GM18909 (cell line): ENCODE results near the gene ACVR2A.

ENCODE experiments used
- ATAC-seq: cut with Tn5 transposase; IDR thresholded peaks from one replicate; pipeline ENCODE4 v1.9.1; 2021; ENCODE audit warnings: mild to moderate bottlenecking; ENCODE audit not compliant: unreplicated experiment, poor library complexity

Gene ACVR2A

DNA sequence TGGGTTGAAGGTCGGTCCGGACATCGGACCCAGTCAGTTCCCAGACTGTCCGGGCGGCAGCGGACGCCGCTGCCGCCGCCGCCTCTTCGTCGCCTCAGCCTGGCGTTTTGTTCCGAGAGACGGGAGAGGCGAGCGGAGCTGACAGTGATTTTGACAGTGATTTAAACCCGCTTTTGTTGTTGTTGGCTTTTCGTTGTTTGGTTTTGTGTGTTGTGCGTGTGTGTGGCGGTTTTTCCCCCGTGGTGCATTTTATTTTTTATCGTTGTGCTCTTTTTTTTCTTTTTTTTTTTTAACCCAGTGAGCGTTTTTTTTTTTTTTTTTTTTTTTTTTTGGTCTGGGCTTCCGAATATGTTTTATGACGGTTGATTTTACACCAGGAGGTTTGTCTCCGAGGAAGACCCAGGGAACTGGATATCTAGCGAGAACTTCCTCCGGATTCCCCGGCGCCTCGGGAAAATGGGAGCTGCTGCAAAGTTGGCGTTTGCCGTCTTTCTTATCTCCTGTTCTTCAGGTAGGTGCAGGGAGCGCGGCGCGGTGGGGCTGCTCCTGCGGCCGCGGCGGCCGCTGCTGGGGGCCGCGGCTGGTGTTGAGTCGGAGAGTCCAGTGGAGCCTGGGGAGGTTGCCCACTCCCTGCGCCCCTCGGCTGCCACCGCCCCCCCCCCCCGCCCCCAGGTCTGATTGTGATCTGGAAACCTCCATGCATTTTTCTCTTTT, at the start of gene ACVR2A:
Gene ACVR2A (plus strand): TSS at position 333 of the 714 bp plus-strand sequence. CDS start 124 bp downstream, at position 457.
- peak; percentile 33 for ATAC-seq

DNA sequence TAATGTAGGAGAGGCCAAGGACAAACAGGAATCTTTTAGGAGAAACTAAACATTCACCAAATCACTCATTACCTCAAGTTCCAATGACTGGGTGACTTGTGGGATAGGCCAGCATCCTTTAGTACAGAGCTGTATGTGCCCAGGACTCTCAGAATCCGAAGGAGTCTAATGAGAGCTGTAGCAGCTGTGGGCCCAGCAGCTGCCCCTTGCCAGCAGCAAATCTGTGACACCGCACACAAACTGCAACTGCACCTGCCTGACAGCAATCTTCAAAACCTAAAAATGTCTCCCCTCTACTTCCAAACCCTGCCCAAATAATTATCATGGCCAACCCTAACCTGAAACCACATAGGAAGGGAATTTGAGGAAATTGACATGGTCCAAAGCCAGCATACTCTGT, 44.5 kb upstream of the ACVR2A start:
- no peak for ATAC-seq

DNA sequence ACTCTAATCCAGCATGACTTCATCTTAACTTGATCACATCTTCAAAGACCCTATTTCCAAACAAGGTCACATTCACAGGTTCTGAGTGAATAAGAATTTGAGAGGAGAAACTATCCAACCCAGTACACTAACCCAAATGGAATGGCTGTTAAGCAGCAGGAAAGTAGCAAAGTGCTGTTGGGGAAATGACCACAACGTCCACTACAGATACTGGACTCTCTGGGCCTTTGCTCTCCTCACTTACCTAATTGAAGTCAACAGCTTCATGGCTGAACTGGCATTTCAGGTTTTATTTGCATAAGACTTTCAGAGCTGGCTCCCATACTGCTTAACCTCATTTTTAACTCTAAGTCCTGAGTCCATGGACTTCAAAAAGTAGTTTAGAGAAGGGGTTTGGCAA, 38.0 kb upstream of the ACVR2A start:
- no peak for ATAC-seq

DNA sequence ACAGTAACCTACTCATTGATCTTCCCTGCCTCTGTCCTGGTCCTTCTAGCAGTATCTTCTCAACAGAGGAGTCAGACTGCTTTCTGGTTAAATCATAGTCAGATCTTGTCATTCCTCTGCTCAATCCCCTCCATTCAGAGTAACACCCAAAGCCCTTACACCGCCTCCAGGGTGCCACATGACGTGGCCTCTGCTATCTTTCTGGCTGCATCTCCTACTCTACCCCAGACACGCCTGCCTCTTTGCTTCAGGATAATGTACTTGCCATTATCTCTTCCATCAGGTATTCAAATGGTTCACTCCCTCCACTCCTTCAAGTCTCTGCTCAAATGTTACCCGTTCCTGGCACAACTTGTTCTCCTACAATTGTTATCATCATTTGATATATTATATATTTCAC, 36.3 kb upstream of the ACVR2A start:
- no peak for ATAC-seq

DNA sequence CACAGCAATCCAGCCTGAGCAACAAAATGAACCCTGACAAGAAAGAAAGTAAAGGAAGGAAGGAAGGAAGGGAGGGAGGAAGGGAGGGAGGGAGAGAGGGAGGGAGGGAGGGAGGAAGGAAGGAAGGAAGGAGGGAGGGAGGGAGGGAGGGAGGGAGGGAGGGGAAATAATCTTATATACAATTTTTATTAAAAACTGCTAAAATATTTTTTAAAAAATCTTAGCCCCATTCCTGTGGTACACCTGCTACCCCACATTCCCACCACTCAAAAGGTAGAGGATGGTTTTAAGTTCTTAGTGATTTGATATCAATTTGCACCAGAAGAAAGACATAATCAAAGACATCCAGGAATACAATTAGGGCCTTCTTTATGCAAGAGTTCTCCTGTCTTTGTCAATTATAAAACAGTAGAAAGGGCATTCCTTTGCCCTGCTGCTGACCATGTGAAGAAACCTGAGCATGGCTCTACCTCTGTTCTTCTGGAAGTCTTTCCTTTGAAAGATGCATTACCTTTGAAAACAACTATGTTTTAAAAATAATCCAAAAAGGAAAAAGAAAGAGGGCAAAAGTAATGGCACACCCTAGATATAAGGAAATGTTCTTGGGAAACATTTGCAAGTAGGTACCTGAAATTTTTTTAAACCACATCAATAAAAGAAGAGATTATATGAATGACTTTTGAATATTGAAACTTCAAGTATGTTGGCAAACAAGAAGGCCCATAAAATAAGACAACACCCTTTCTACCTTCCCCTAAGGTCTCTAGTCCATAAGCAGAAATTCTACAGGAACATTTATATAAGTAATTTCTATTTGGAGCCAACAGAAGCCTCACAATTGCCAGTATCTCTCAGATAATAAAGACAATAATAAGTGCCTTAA, 33.7 kb upstream of the ACVR2A start:
- no peak for ATAC-seq

DNA sequence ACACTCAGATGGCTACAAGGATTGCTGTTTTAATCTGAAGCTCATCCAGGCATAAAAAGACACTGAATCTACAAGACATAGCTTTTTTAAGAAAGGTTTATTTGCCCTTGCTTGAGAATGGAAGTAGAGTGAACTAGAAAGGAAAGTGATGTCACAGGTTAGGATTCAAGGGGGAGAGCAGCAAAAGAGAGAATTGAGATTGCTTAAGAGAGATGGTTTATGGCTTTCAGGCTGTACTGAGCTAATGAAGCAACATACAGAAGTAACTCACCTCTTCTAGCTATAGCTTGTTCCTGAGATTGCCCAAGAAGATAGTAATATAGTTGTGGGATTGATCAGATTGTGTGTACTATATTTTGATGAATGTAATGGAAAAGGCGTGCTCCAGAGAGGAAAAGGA, 26.1 kb upstream of the ACVR2A start:
- no peak for ATAC-seq

DNA sequence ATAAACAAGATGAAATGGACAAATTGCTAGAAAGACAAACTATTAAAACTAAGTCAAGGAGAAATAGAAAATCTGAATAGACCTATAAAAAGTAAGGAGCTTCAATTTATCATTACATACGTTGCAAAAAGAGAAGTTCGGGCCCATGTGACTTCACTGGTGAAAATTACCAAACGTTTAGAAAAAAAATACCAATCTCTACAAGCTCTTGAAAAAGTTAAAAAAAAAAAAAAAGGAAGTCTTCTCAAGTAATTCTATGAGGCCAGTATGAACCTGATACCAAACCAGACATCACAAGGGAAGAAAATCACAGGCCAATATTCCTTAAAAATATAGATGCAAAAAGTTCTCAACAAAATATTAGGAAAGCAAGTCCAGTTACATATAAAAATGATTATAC, 20.2 kb upstream of the ACVR2A start:
- ATAC-seq, result no peak

DNA sequence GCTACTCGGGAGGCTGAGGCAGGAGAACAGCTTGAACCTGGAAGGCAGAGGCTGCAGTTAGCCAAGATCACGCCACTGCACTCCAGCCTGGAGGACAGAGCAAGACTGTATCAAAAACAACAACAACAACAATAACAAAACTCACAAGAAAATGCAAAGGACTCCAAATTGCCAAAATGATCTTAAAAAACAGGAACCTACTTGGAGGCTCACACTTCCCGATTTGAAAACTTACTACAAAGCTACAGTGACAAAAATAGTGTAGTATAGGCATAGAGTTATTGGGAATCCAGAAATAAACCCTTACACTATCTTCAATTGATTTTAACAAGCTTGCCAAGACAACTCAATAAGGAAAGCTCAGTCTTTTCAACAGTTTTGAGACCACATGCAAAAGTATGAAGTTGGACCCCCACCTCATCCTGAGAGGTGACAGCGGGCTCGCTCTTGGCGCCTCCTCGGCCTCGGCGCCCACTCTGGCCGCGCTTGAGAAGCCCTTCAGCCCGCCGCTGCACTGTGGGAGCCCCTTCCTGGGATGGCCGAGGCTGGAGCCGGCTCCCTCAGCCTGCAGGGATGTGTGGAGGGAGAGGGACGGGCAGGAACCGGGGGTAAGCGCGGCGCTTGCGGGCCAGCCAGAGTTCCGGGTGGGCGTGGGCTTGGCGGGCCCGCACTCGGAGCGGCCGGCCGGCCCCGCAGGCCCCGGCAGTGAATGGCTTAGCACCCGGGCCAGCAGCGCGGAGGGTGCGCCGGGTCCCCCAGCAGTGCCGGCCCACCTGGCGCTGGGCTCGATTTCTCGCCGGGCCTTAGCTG, 18.3 kb upstream of the ACVR2A start:
- ATAC-seq, result no peak

DNA sequence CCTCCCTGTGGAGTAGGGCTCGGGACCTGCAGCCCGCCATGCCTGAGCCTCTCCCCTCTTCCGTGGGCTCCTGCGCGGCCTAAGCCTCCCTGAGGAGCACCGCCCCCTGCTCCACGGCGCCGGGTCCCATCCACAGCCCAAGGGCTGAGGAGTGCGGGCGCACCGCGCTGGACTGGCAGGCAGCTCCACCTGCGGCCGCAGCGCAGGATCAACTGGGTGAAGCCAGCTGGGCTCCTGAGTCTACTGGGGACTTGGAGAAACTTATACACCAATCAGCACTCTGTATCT, 17.8 kb upstream of the ACVR2A start:
- ATAC-seq, result no peak

DNA sequence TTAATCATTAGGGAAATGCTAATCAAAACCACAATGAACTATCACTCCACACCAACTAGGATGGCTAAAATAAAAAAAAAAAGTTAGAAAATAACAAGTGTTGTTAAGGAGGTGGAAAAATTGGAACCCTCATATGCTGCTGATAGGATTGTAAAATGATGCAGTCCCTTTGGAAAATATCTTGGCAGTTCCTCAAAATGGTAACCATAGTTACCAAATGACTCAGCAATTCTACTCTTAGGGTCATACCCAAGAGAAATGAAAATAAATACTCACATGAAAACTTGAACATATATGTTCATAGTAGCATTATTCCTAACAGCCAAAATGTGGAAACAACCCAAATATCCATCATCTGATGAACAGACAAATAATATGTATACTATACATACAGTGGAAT, 15.7 kb upstream of the ACVR2A start:
- ATAC-seq, result no peak

DNA sequence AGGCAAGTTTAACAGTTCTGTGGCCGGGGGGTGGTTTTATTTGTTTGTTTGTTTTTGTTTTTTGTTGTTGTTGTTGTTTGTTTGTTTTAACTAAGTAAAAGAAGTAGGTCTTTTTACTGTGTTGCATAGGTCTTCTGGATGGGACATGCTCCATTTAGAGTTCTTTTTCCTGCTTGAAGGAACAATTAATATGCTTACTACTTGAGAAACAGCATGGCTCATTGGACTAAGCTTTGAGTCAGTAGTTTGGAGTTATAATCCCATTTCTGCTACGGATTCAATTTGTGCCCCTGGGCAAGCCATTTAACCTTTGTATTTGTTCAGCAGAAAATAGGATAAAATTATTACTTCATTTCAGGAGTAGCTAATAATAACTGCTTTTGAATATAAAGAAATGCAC, 8.7 kb upstream of the ACVR2A start:
- no peak for ATAC-seq

DNA sequence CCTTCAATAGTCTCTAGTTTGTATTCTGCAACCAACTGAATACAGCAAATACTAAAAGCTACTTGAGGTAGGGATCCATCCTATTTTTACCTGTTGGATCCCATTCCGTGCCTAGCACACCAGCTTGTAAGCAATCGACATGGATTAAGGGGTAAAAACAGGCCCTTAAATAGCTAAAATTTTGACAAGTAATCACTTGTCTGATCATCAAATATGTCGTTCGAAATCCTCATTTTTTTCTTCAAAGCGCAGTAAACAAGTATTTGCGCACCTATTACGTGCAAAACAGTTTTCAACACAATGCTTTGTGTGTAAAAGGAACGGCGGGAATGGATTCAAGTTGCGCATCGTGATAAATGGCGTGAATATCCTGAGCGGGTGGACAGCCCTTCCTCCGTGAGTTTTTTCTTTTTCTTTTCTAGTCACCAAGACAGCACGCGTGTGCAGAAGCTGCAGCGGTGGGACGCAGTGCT, 1.4 kb upstream of the ACVR2A start:
- ATAC-seq, result no peak

DNA sequence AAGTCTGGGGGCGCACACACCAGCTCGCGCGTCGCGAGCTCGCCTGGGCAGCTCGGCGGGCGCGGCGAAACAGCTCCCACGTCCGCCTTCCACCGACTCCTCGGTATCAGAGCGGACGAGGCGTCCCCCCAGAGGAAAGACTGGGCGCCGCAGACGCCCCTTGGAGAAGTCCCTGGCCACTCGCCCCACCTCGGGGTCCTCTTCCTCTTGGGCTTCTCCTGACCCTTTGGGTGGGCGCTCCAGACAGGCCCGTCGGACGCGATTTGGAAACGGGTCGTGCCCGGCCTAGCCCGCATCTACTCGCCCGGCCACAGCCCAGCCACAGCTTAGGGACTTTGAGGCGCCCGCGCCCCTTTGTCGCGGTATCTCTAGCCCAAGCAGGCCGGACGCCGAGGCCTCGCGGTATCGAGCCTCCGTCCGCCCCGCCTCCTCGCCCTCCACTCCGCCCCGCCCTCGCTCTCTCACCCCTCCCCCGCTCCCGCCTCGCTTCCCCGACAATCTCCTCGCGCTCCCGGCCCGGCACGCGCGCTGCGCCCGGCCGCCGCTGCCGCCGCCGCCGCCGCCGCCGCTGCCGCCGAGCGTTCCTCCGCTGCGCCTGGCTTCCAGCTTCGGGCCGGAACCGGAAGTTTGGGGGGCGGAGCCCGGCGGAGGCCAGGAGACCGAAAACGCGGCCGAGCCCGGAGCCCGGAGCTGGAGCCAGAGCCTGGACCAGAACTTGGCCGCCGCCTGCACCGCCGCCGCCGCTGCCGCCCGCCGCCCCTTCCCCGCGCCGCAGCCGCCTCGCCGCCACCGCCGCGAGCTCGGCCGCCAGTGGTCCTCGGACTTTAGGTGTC, 749 bp upstream of the ACVR2A start:
- ATAC-seq, result peak; percentile 86

DNA sequence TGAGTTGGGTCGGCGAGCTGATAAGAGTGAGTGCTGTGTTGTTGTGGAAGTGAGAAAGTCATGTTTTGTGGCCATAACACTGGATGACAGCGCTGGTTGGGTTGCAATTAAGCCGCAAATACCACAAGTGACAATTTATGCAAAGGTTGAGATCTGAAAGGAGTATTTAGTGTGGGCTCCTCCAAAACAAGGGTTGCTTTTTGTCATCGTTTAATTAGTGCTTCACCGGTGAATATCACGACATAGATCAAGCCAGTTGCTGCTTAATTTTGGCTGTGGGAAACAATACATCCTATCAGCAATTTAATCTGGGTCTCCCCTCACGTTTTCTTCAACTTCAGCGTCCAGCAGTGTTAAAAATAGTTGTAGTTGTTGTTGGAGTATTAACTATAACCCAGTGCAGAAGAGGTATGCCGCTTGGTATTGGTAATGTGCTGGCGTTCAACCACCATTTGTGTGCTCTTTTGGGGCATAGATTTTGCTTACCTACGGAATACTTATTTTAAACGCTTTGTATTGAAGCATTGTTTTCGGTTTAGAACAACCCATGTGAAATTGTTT, 662 bp downstream of the ACVR2A start:
- peak; percentile 56 for ATAC-seq

DNA sequence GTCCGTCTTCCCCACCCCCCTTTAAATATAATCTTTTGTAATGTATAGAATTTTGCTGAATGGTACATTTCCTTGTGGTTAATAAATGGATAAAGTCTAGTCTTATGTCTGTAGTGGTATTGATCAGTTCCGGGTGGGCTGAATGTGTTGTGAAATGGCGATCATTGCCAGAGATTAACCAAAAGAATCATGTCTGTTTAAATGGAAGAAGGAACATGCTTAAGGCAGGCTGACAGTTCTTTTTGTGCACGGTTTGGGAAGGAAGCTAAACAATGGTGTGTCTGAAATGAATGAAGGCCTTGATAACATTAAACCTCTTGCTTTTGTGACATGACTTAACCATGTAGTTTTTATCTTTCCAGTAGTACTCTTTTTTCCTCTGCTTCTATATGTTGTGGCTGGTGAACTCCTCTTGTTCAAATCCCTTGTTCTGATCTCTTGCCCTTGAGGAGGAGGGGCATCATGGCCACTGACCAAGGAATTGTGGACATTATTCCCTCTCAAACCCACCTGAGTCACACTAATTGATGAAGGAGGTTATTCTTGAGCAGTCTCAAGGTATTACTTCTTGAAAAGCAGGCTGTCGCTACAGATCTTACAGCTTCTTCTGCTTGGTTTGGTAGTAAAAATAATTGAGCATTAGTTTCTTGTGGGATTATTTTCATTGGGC, 1.7 kb downstream of the ACVR2A start:
- ATAC-seq, result no peak

DNA sequence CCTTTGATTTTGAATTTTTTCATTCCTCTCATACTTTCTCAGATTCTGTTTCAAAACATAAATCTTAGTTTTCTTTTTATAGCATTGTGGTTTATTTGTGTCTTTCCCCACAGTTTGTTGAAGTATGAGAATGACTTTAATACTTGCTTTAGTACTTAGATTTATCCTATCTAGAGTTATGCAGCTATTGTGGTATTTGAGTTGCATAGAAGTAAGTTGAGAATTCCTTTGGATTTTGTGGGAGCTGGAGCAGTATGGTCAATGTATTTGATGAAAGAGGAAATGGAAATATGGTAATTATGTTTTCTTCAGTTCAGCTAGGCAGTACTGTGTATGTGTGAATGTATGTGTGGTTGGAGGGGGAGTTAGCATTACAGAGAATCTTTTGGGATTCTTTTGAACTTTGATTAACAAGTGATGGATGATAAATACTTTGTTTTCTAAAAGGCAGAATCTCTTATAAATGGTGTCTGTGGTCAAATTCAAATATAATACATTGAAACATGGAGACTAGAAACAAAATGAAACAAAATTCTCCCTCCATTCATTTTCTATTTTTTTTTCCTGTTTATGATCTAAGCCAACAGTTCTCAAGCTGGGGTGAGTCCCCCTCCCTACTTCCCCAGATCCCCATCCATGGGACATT, 3.0 kb downstream of the ACVR2A start:
- ATAC-seq, result no peak

DNA sequence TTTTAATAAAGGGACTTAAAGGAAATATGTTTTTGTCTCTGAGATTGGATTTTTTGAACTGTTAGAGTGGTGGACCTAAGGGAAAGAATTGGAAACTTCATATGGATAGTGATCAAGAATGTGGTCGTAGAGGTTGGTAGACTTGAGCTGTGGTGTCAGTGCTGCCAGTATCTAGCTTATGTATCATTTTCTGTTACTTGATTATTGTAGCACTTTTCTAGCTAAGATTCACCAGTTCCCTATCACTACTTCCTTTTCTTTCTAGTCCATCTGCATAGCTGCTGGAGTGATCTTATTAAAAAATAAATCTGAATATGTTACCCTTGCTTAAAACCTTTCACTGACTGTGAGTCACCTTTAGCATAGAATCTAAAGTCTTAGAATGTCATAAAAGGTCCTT, 6.0 kb downstream of the ACVR2A start:
- ATAC-seq, result no peak

DNA sequence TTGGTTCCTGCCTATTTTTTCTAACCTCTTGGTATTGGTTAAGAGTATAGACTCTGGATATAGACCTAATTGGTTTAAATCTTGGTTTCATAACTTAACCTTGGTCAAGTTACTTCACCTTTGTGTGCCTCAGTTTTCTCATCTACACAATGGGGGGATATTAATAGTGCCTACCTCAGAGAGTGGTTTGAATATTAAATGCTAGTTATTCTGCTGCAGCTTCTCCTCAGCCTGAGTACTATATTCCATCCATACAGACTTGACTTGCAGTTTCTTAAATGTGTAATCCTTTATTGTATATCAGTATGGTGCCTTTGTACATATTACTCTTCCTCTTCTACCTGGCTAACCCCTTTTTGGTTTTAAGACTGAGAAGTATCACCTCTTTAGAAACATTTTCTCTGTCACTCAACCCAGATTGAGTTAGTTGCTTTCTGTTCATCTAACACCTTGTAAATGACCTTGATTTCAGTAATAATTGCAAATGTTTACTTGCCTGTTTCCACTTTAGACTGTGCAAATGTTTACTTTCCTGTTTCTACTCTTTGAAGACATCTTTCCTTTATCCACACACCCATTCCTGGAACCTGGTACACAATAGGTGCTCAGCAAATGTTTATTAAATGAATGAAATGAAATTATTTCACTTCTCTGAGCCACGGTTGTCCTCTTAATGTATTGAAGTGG, 6.6 kb downstream of the ACVR2A start:
- ATAC-seq, result no peak
